ENCODE results near the gene PAXIP1.

PAXIP1 gene

DNA sequence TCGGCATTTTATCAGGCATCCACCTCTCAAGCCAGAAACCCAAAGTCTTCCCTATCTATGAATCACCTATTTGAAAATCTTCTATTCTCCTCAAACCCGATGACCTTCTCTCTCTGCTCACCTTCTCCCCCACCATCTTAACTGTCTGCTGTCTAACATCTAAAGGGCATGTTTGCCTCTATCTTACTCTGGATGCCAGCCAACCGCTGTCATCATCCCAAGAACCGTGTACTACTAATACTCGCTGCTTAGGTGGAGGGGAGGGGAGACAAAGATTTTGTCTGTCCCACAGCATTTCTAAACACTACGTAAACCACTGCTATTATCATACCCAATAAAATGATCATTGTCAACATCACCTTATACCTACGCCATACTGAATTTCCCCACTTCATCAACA is 29.5 kb downstream of the PAXIP1 start:
- no peak for DNase-seq
- H3K27me3 ChIP-seq (ENCODE audit: insufficient read depth, low read length): no peaks in the 10 kb centered on the region
- no peak overlapping the region for H3K4me2 ChIP-seq (ENCODE audit: low read length)
- no peaks in the 10 kb centered on the region for H3K79me1 ChIP-seq (ENCODE audit: low read length)
- no peak overlapping the region for H2AK5ac ChIP-seq (ENCODE audit: low read length)
- no peaks in the 10 kb centered on the region for H3K79me2 ChIP-seq (ENCODE audit: control insufficient read depth, insufficient read depth, low read length, poor library complexity)
- H3K27ac ChIP-seq (ENCODE audit: low read depth, low read length): no peak overlapping the region
- H4K12ac ChIP-seq (ENCODE audit: low read depth, low read length): no peak overlapping the region
- H4K91ac ChIP-seq (ENCODE audit: low read depth, low read length): no peak overlapping the region
- peaks cover 20 to 36% of the 10 kb centered on the region in 2 experiments for H3K36me3 ChIP-seq (ENCODE audit: control insufficient read depth in 1 of 2, insufficient read depth in 2 of 2, low read length in 2 of 2)
- no peak overlapping the region for H3K23ac ChIP-seq (ENCODE audit: low read length)
- H3K4me1 ChIP-seq (ENCODE audit: control insufficient read depth in 1 of 2, insufficient read depth in 2 of 2, low read length in 2 of 2): no peaks in the 10 kb centered on the region
- no CpG with 5 or more reads among the region's 7 CpGs for WGBS (ENCODE audit: extremely low coverage, insufficient coverage, insufficient read length)
- no peak overlapping the region for H4K8ac ChIP-seq (ENCODE audit: low read depth, low read length)
- no peak overlapping the region for H3K18ac ChIP-seq (ENCODE audit: low read length)
- peaks cover 2% of the 10 kb centered on the region for H3K9me3 ChIP-seq (ENCODE audit: insufficient read depth, low read depth, low read length)
- H2BK12ac ChIP-seq (ENCODE audit: low read length): no peak overlapping the region
- no peak overlapping the region for H2BK120ac ChIP-seq (ENCODE audit: insufficient read depth, low read length, poor library complexity)
- H2AFZ ChIP-seq (ENCODE audit: insufficient read depth, low read length, poor library complexity): no peak overlapping the region
- H2BK5ac ChIP-seq (ENCODE audit: low read depth, low read length, poor library complexity): no peak overlapping the region
- no peak overlapping the region for H3K4me3 ChIP-seq (ENCODE audit: low read depth, low read length)
- no peak overlapping the region for H3K9ac ChIP-seq (ENCODE audit: low read length)
- H3K14ac ChIP-seq (ENCODE audit: low read length): no peak overlapping the region
- no peak overlapping the region for H3K4ac ChIP-seq (ENCODE audit: low read depth, low read length)

DNA sequence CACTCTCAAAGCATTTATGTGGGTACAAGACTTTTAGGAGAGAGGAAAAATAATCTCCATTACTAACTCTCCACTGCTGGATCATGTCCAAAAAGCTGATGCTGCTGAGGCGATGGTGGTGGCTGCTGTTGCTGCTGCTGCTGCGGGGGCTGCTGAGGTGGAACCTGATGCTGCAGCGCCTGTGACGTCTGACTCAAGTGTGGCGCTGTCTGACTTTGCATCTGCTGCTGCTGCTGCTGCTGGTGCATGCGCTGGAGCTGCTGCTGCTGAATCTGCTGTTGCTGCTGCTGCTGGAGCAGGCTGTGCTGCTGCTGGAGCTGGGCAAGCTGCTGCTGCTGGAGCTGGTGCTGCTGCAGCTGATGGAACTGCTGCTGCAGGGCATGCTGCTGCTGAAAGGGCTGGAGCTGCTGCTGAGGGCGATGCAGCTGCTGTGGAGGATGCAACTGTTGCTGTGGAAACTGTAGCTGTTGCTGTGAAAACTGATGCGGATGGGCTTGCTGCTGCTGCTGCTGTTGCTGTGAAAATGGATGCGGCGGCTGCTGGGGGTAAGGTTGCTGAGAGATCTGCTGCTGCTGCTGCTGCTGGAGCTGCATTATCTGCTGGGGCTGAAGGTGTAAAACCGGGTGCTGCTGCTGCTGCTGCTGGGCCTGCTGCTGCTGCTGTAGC is 34.5 kb downstream of the PAXIP1 start:
- H3K79me2 ChIP-seq (ENCODE audit: control insufficient read depth, insufficient read depth, low read length, poor library complexity): no peaks in the 10 kb centered on the region
- H4K12ac ChIP-seq (ENCODE audit: low read depth, low read length): no peak overlapping the region
- H4K8ac ChIP-seq (ENCODE audit: low read depth, low read length): no peak overlapping the region
- no peak overlapping the region for H4K91ac ChIP-seq (ENCODE audit: low read depth, low read length)
- H3K14ac ChIP-seq (ENCODE audit: low read length): no peak overlapping the region
- H3K27ac ChIP-seq (ENCODE audit: low read depth, low read length): no peak overlapping the region
- H3K4ac ChIP-seq (ENCODE audit: low read depth, low read length): no peak overlapping the region
- H2AFZ ChIP-seq (ENCODE audit: insufficient read depth, low read length, poor library complexity): no peak overlapping the region
- H3K36me3 ChIP-seq (ENCODE audit: control insufficient read depth in 1 of 2, insufficient read depth in 2 of 2, low read length in 2 of 2): peaks cover 29 to 44% of the 10 kb centered on the region in 2 experiments
- no peak overlapping the region for H2BK5ac ChIP-seq (ENCODE audit: low read depth, low read length, poor library complexity)
- no peaks in the 10 kb centered on the region for H3K27me3 ChIP-seq (ENCODE audit: insufficient read depth, low read length)
- no CpG with 5 or more reads among the region's 11 CpGs for WGBS (ENCODE audit: extremely low coverage, insufficient coverage, insufficient read length)
- no peak overlapping the region for H2BK120ac ChIP-seq (ENCODE audit: insufficient read depth, low read length, poor library complexity)
- no peak overlapping the region for H3K23ac ChIP-seq (ENCODE audit: low read length)
- H3K9ac ChIP-seq (ENCODE audit: low read length): no peak overlapping the region
- H3K4me3 ChIP-seq (ENCODE audit: low read depth, low read length): no peak overlapping the region
- no peak overlapping the region for H2BK12ac ChIP-seq (ENCODE audit: low read length)
- peaks cover 2% of the 10 kb centered on the region for H3K9me3 ChIP-seq (ENCODE audit: insufficient read depth, low read depth, low read length)
- no peak for DNase-seq
- H3K79me1 ChIP-seq (ENCODE audit: low read length): no peaks in the 10 kb centered on the region
- H2AK5ac ChIP-seq (ENCODE audit: low read length): no peak overlapping the region
- H3K4me1 ChIP-seq (ENCODE audit: control insufficient read depth in 1 of 2, insufficient read depth in 2 of 2, low read length in 2 of 2): no peaks in the 10 kb centered on the region
- H3K18ac ChIP-seq (ENCODE audit: low read length): no peak overlapping the region
- H3K4me2 ChIP-seq (ENCODE audit: low read length): no peak overlapping the region

DNA sequence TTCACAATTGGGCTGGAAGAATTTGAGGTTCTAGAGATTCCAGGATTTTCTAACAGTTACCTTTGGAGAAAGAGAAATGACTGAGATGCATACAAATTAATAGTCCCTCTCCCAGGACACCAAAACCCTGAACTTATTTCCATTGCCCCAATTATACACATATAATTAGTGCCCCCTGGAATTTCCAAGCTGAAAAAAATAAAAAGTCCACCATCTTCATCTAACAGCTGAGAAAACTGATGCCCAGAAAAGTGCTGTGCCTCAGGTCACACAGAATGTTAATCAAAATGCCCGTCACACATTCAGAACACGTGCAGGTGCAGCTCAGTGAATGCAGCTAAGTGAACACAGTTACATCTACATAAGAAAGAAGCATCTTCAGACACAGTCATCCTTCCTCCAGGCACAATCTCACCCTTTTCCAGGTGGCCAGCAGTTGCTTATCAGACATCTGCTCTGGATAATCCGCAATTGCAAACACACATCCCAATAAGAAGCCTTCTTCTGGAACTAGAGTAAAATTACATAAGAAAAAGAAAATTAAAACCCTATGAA is 35.4 kb downstream of the PAXIP1 start:
- Histone ChIP-seq H3K79me2 (ENCODE audit: control insufficient read depth, insufficient read depth, low read length, poor library complexity) (no peaks in the 10 kb centered on the region), H3K9me3 (ENCODE audit: insufficient read depth, low read depth, low read length) (peaks cover 2% of the 10 kb centered on the region), H3K14ac (ENCODE audit: low read length) (no peak overlapping the region), H4K8ac (ENCODE audit: low read depth, low read length) (no peak overlapping the region), H3K4me1 (ENCODE audit: control insufficient read depth in 1 of 2, insufficient read depth in 2 of 2, low read length in 2 of 2) (no peaks in the 10 kb centered on the region), H3K23ac (ENCODE audit: low read length) (no peak overlapping the region), H3K36me3 (ENCODE audit: control insufficient read depth in 1 of 2, insufficient read depth in 2 of 2, low read length in 2 of 2) (peaks cover 29 to 40% of the 10 kb centered on the region in 2 experiments), H3K27ac (ENCODE audit: low read depth, low read length) (no peak overlapping the region), H3K4me2 (ENCODE audit: low read length) (no peak overlapping the region), H3K79me1 (ENCODE audit: low read length) (no peaks in the 10 kb centered on the region), H3K18ac (ENCODE audit: low read length) (no peak overlapping the region), H4K91ac (ENCODE audit: low read depth, low read length) (no peak overlapping the region), H3K27me3 (ENCODE audit: insufficient read depth, low read length) (no peaks in the 10 kb centered on the region), H3K9ac (ENCODE audit: low read length) (no peak overlapping the region), H4K12ac (ENCODE audit: low read depth, low read length) (no peak overlapping the region), H2AK5ac (ENCODE audit: low read length) (no peak overlapping the region), H2AFZ (ENCODE audit: insufficient read depth, low read length, poor library complexity) (no peak overlapping the region), H3K4me3 (ENCODE audit: low read depth, low read length) (no peak overlapping the region), H2BK120ac (ENCODE audit: insufficient read depth, low read length, poor library complexity) (no peak overlapping the region), H3K4ac (ENCODE audit: low read depth, low read length) (no peak overlapping the region), H2BK12ac (ENCODE audit: low read length) (no peak overlapping the region), H2BK5ac (ENCODE audit: low read depth, low read length, poor library complexity) (no peak overlapping the region)
- no CpG with 5 or more reads among the region's 3 CpGs for WGBS (ENCODE audit: extremely low coverage, insufficient coverage, insufficient read length)
- no peak for DNase-seq

DNA sequence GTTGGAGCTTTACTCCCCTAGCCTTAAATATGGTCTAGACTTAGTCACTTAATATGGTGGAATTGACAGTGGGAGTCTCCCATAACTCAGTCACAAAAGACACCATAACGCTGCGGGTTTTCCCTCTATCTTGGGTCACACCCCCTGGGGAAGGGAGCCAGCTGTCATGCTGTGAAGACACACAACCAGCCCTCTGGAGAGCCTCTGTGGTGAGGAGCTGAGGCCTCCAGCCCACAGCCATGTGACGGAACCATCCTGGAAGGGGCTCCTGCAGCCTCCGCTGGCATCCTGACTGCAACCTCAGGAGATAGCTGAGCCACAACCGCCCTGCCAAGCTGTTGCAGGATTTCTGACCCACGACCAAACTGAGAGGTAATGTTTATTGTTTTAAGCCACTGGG is 37.9 kb downstream of the PAXIP1 start:
- H3K14ac ChIP-seq (ENCODE audit: low read length): no peak overlapping the region
- no CpG with 5 or more reads among the region's 6 CpGs for WGBS (ENCODE audit: extremely low coverage, insufficient coverage, insufficient read length)

More for the DNA sequence above, 37.9 kb downstream of the PAXIP1 start:
- DNase-seq: no peak
- H3K18ac ChIP-seq (ENCODE audit: low read length): no peak overlapping the region
- H3K27me3 ChIP-seq (ENCODE audit: insufficient read depth, low read length): no peaks in the 10 kb centered on the region
- H3K79me2 ChIP-seq (ENCODE audit: control insufficient read depth, insufficient read depth, low read length, poor library complexity): no peaks in the 10 kb centered on the region
- H2AK5ac ChIP-seq (ENCODE audit: low read length): no peak overlapping the region
- H4K91ac ChIP-seq (ENCODE audit: low read depth, low read length): no peak overlapping the region
- no peak overlapping the region for H4K8ac ChIP-seq (ENCODE audit: low read depth, low read length)
- H3K27ac ChIP-seq (ENCODE audit: low read depth, low read length): no peak overlapping the region
- no peaks in the 10 kb centered on the region for H3K4me1 ChIP-seq (ENCODE audit: control insufficient read depth in 1 of 2, insufficient read depth in 2 of 2, low read length in 2 of 2)
- H3K9me3 ChIP-seq (ENCODE audit: insufficient read depth, low read depth, low read length): peaks cover 2% of the 10 kb centered on the region
- no peak overlapping the region for H2BK5ac ChIP-seq (ENCODE audit: low read depth, low read length, poor library complexity)
- H3K23ac ChIP-seq (ENCODE audit: low read length): no peak overlapping the region
- peaks cover 26 to 44% of the 10 kb centered on the region in 2 experiments for H3K36me3 ChIP-seq (ENCODE audit: control insufficient read depth in 1 of 2, insufficient read depth in 2 of 2, low read length in 2 of 2)
- no peak overlapping the region for H2AFZ ChIP-seq (ENCODE audit: insufficient read depth, low read length, poor library complexity)
- no peak overlapping the region for H4K12ac ChIP-seq (ENCODE audit: low read depth, low read length)
- no peaks in the 10 kb centered on the region for H3K79me1 ChIP-seq (ENCODE audit: low read length)
- no peak overlapping the region for H3K4me3 ChIP-seq (ENCODE audit: low read depth, low read length)
- no peak overlapping the region for H3K4me2 ChIP-seq (ENCODE audit: low read length)
- no peak overlapping the region for H2BK120ac ChIP-seq (ENCODE audit: insufficient read depth, low read length, poor library complexity)
- no peak overlapping the region for H2BK12ac ChIP-seq (ENCODE audit: low read length)
- H3K9ac ChIP-seq (ENCODE audit: low read length): no peak overlapping the region
- no peak overlapping the region for H3K4ac ChIP-seq (ENCODE audit: low read depth, low read length)
